ENCODE data around the gene NKTR. TPM values are rescaled to one million over a fixed set of nuclear protein-coding genes. Genes with fewer than 3 reads are reported as not detected.

Gene NKTR
- total and polyA plus RNA-seq, 7 donors = 9.0 to 23.0 (median 14.1) TPM

DNA sequence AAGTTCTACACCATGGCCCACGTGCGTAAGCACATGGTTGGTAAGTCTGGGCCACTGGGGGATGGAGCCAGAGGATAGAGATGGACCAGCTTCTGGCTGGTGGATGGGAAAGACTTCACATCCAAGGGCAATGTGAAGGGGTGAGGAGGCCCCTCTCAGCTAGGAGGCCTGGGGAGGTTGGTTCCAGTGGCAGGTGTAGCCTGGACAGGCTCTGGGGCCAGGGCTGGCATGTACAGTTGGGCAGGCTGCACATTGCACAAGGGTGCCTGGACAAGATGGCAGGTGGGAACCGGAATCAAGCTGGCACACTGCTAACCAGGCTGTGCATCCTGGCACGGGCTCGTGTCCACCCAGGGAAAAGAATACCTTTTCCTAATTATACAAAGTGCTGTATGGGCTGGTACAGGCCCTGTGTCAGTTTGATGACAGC is 61.1 kb downstream of the NKTR start:
- no peaks in the 10 kb centered on the region for H3K27me3 ChIP-seq (ENCODE audit: insufficient read depth in 3 of 3, low read length in 2 of 3)
- H3K9me3 ChIP-seq = no peaks in the 10 kb centered on the region
- H3K27ac ChIP-seq = peak overlapping the region; percentile 65
- H3K4me3 ChIP-seq = no peak overlapping the region
- 51 to 52% (median 52%) methylated on average over 5 of the region's 5 CpGs for WGBS, 3 donors
- peak; percentile 45 to 58 (median 48) for ATAC-seq
- H3K36me3 ChIP-seq (ENCODE audit: insufficient read depth in 1 of 2, low read depth in 1 of 2) = peaks cover 0 to 32% of the 10 kb centered on the region in 2 donors
- TF ChIP-seq, protein P1, sequence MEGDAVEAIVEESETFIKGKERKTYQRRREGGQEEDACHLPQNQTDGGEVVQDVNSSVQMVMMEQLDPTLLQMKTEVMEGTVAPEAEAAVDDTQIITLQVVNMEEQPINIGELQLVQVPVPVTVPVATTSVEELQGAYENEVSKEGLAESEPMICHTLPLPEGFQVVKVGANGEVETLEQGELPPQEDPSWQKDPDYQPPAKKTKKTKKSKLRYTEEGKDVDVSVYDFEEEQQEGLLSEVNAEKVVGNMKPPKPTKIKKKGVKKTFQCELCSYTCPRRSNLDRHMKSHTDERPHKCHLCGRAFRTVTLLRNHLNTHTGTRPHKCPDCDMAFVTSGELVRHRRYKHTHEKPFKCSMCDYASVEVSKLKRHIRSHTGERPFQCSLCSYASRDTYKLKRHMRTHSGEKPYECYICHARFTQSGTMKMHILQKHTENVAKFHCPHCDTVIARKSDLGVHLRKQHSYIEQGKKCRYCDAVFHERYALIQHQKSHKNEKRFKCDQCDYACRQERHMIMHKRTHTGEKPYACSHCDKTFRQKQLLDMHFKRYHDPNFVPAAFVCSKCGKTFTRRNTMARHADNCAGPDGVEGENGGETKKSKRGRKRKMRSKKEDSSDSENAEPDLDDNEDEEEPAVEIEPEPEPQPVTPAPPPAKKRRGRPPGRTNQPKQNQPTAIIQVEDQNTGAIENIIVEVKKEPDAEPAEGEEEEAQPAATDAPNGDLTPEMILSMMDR (IDR thresholded peaks at IDR 0.05) = no peak
- H3K4me1 ChIP-seq = peaks cover 48% of the 10 kb centered on the region
- intact Hi-C loops (cut with DNase I) = no loop called here
- DNase-seq = peak; percentile 34 to 73

DNA sequence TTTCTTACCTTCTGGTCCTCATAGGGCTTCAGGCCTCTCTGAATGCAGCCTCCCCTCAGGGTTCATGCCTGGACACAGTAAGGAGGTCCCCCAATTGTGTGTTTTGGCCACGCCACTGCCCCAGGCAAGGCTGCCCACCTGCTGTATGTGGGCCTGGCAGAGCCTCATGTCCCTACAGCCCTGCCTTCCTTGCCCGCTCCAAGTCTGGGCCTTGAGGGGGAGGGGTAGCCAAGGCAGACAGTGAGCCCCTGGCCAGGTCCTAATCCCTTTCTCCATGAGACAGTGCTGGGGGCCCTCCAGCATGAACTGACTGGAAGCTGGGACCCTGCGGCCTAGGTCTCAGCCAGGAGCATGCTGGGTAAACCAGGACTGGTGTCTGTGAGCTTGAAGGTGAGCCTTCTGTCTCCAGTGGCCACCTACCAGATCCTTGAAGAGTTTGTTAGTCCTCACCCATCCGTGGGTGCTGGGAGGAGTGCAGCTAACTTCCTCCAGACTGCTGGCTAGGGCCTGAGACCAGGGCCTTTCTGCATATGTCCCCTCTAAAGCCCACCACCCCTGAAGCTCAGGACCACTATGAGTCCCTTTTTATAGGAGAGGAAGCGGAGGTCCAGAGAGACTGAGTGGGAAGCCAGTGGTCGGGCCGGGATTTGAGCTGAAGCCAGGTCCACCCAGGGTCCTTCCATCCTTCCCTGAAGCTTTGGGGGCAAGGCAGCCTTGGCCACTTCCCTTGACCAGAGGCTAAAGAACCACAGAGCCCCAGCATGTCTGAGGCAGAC is 61.7 kb downstream of the NKTR start:
- 64 to 83% (median 73%) methylated on average over 7 of the region's 7 CpGs for WGBS, 3 donors
- H3K4me1 ChIP-seq = peaks cover 49% of the 10 kb centered on the region
- peak overlapping the region; percentile 65 for H3K27ac ChIP-seq

DNA sequence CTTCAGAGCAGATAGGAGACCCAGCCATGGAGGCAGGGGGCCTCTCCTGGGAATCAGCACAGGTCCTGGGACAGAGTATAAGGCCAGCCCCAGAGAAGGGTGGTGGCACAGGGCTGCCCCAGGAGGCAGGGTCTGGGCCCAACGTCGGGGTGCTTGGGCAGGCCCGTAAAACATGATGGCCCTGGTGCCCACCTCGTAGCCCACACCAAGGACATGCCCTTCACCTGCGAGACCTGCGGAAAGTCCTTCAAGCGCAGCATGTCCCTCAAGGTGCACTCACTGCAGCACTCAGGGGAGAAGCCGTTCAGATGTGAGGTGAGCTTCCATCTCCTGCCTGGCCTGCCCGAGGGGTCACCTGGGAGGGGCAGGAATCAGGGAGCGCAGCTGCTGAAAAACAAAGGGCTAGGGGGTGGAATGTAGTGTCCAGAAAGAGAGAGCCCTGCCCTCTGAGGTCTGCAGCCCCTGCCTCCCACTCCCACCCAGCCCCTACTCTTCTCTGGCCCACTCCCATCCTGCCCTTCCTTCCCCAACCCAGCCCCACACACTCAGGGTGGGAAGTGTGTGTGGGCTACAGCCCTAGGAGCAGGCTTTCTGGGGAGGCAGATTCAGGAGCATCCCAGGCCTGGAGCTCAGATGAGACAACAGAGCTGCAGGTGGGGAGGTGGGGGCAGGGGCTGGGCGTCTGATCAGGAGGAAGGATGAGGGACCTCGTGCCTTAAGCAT is 62.5 kb downstream of the NKTR start:
- DNase-seq (no peak), ATAC-seq (no peak)
- Histone ChIP-seq H3K27ac (peak overlapping the region; percentile 65), H3K36me3 (ENCODE audit: insufficient read depth in 1 of 2, low read depth in 1 of 2) (peaks cover 0 to 32% of the 10 kb centered on the region in 2 donors), H3K27me3 (ENCODE audit: insufficient read depth in 3 of 3, low read length in 2 of 3) (no peaks in the 10 kb centered on the region), H3K9me3 (no peaks in the 10 kb centered on the region), H3K4me3 (no peak overlapping the region), H3K4me1 (peaks cover 50% of the 10 kb centered on the region)
- intact Hi-C loops (cut with DNase I) = no loop called here
- TF ChIP-seq, protein P1 (IDR thresholded peaks at IDR 0.05) = no peak
- WGBS, 3 donors = 84 to 94% (median 85%) methylated on average over 11 to 12 of the region's 12 CpGs

More for the DNA sequence above, 61.7 kb downstream of the NKTR start:
- TF ChIP-seq, protein P1 (IDR thresholded peaks at IDR 0.05) = no peak
- intact Hi-C loops (cut with DNase I) = no loop called here
- DNase-seq (no peak), ATAC-seq (peak in 1 of 4 donors; percentile 7)
- Histone ChIP-seq H3K9me3 (no peaks in the 10 kb centered on the region), H3K27me3 (ENCODE audit: insufficient read depth in 3 of 3, low read length in 2 of 3) (no peaks in the 10 kb centered on the region), H3K36me3 (ENCODE audit: insufficient read depth in 1 of 2, low read depth in 1 of 2) (peaks cover 0 to 32% of the 10 kb centered on the region in 2 donors), H3K4me3 (no peak overlapping the region)

GRCh38 chr3:42663581-42664437 is 63.3 kb downstream of the NKTR start:
- H3K27me3 ChIP-seq (ENCODE audit: insufficient read depth in 3 of 3, low read length in 2 of 3) = no peaks in the 10 kb centered on the region
- no peaks in the 10 kb centered on the region for H3K9me3 ChIP-seq
- H3K36me3 ChIP-seq (ENCODE audit: insufficient read depth in 1 of 2, low read depth in 1 of 2) = peaks cover 0 to 25% of the 10 kb centered on the region in 2 donors
- H3K27ac ChIP-seq = no peak overlapping the region
- peaks cover 52% of the 10 kb centered on the region for H3K4me1 ChIP-seq
- H3K4me3 ChIP-seq = no peak overlapping the region
- TF ChIP-seq, protein P1 (IDR thresholded peaks at IDR 0.05) = no peak
- ATAC-seq = no peak
- DNase-seq = peak in 1 of 2 donors; percentile 60
- intact Hi-C loops (cut with DNase I) = no loop called here
- WGBS, 3 donors = 78 to 88% (median 81%) methylated on average over 38 of the region's 38 CpGs
